HL-60/S4 treated with phorbol 12-myristate 13-acetate at 8.2 ng/mL for 4 days and 3 days (cell line): ENCODE measurements around the gene FCHSD2.
"Not testable (repeated sequence)": the region's sequence is repeated elsewhere in the genome, so short reads cannot be mapped to it uniquely, and the experiment has no call there.

Experiments
- in situ Hi-C: fragments of 300-500 bp; cut with MboI; formaldehyde crosslinking; loops from 2 replicates; pipeline ENCODE4 v1.15.0; 2022; ENCODE audit warnings: low sequenced_read_pairs

Gene FCHSD2

GRCh38 chr11:73129198-73129597 is 12.9 kb downstream of the FCHSD2 start:
- in situ Hi-C loops = no loop called here

- in situ Hi-C loops = no loop called here
These were observed 15.2 kb downstream of the FCHSD2 start for GRCh38 chr11:73126804-73127480.

- in situ Hi-C loops = no loop called here
These were observed 17.3 kb downstream of the FCHSD2 start for GRCh38 chr11:73124800-73125199.

GRCh38 chr11:73123892-73124291 is 18.2 kb downstream of the FCHSD2 start:
- in situ Hi-C loops = not testable (repeated sequence)

GRCh38 chr11:73121692-73122091 is 20.4 kb downstream of the FCHSD2 start:
- in situ Hi-C loops = no loop called here

GRCh38 chr11:73117071-73117470 is 25.0 kb downstream of the FCHSD2 start:
- in situ Hi-C loops = no loop called here

- in situ Hi-C loops = no loop called here
These were observed 25.5 kb downstream of the FCHSD2 start for GRCh38 chr11:73116636-73117035.

GRCh38 chr11:73114835-73115220 is 27.3 kb downstream of the FCHSD2 start:
- in situ Hi-C loops = no loop called here

- in situ Hi-C loops = no loop called here
These were observed 27.8 kb downstream of the FCHSD2 start for GRCh38 chr11:73114110-73114834.

GRCh38 chr11:73113426-73113825 is 28.7 kb downstream of the FCHSD2 start:
- in situ Hi-C loops = no loop called here

GRCh38 chr11:73107597-73107996 is 34.5 kb downstream of the FCHSD2 start:
- in situ Hi-C loops = no loop called here

GRCh38 chr11:73106347-73106746 is 35.8 kb downstream of the FCHSD2 start:
- in situ Hi-C loops = no loop called here

- in situ Hi-C loops = no loop called here
These were observed 41.5 kb downstream of the FCHSD2 start for GRCh38 chr11:73100578-73100977.

GRCh38 chr11:73099512-73100266 is 42.4 kb downstream of the FCHSD2 start:
- in situ Hi-C loops = no loop called here

GRCh38 chr11:73095613-73096012 is 46.5 kb downstream of the FCHSD2 start:
- in situ Hi-C loops = no loop called here

GRCh38 chr11:73091521-73092305 is 50.4 kb downstream of the FCHSD2 start:
- in situ Hi-C loops = no loop called here

- in situ Hi-C loops = no loop called here
These were observed 54.4 kb downstream of the FCHSD2 start for GRCh38 chr11:73087730-73088129.

GRCh38 chr11:73085189-73085875 is 56.8 kb downstream of the FCHSD2 start:
- in situ Hi-C loops = no loop called here

GRCh38 chr11:73078631-73079030 is 63.5 kb downstream of the FCHSD2 start:
- in situ Hi-C loops = no loop called here

- in situ Hi-C loops = no loop called here
These were observed 64.7 kb downstream of the FCHSD2 start for GRCh38 chr11:73077454-73077853.
